SK-N-MC (cell line): Measurements from ENCODE around the gene FIS1.

Experiments used
- EZH2 ChIP-seq: fragments of 200-600 bp; sonication (generic); IDR thresholded peaks from one replicate; pipeline ENCODE4 v1.6.1; 2017; ENCODE audit warnings: antibody characterized with exemption
- POLR2AphosphoS5 ChIP-seq: IDR thresholded peaks from 2 replicates; pipeline ENCODE4 v1.6.1; 2012; ENCODE audit warnings: mild to moderate bottlenecking, low read depth, low read length, borderline replicate concordance

- no peak for TF ChIP-seq POLR2AphosphoS5
- no peak for TF ChIP-seq EZH2
These were observed 26.4 kb downstream of the FIS1 start for GRCh38 chr7:101218236-101219125.
